Breast epithelium (tissue), 3 donors: ENCODE results near the gene GIGYF2.

ENCODE experiments used
- CTCF ChIP-seq, 3 donors: fragments of 450-650 bp; IDR thresholded peaks; one replicate each; pipeline ENCODE4 v1.5.1; 2016 to 2017; ENCODE audit warnings: antibody characterized with exemption in 3 of 3, mild to moderate bottlenecking in 3 of 3, moderate library complexity in 3 of 3
- POLR2A ChIP-seq: fragments of 450-650 bp; IDR thresholded peaks from one replicate; pipeline ENCODE4 v1.6.1; 2016; ENCODE audit warnings: antibody characterized with exemption, mild to moderate bottlenecking, moderate library complexity

DNA sequence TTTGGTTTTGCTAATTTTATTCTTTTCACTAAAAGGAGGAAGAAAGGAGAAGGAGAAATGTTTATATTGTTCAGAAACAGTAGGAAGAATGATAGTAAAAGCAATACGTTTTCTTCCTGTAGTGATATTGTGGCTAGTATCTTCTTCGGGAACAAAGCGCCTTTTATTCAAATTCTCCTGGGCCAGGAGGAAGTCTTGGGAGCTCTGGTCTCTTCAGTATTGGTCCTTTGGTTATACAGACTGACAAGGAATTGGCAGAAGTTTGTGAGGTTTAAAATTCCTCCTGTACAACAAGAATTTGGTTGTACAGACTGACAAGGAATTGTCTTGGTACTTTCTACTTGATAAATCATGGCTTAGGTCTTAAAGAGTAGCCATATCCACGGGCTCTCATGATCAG, 9.9 kb downstream of the GIGYF2 start:
- TF ChIP-seq CTCF (IDR thresholded peaks at IDR 0.05) (no peak), POLR2A (no peak)
